ENCODE data around the gene YIPF1.

GRCh38 chr1:53811414-53811851 lies 78.2 kb downstream of the YIPF1 start:
- no peak for TF ChIP-seq EZH2 (optimal IDR thresholded peaks at IDR 0.05; ENCODE audit: low read depth, low read length)
- no peak for TF ChIP-seq EZH2phosphoT487 (IDR thresholded peaks at IDR 0.05; ENCODE audit: low read length)
